Measurements from ENCODE around the gene PHACTR3.
A peak's percentile ranks its signal among the peaks of the same experiment; 100 is the strongest.

Gene PHACTR3

DNA sequence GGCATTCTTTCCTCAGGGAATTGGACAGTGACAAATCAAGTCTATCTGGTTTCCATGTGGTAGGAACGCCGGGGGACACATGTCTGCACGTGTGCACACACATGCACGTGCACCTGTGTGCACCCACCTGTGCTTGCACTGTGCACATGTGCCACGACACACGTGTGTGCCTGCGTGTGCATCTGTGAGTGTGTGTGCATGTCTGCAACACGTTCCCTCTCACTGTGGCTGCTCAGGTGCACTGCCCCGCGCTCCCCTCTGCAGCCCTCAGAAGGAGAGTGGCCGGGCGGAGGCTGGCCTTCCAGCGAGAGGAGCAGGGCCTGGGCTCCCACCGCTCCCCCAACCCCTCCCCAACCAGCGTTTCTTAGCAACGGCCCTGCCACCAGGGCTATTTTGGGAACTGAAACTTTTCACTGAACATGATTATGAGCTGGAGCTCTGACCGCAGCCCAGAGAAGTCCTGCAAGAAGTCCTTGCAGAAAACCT lies 147.8 kb downstream of the PHACTR3 start:
- TF ChIP-seq, protein P1, sequence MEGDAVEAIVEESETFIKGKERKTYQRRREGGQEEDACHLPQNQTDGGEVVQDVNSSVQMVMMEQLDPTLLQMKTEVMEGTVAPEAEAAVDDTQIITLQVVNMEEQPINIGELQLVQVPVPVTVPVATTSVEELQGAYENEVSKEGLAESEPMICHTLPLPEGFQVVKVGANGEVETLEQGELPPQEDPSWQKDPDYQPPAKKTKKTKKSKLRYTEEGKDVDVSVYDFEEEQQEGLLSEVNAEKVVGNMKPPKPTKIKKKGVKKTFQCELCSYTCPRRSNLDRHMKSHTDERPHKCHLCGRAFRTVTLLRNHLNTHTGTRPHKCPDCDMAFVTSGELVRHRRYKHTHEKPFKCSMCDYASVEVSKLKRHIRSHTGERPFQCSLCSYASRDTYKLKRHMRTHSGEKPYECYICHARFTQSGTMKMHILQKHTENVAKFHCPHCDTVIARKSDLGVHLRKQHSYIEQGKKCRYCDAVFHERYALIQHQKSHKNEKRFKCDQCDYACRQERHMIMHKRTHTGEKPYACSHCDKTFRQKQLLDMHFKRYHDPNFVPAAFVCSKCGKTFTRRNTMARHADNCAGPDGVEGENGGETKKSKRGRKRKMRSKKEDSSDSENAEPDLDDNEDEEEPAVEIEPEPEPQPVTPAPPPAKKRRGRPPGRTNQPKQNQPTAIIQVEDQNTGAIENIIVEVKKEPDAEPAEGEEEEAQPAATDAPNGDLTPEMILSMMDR (IDR thresholded peaks at IDR 0.05; ENCODE audit: extremely low read depth, insufficient read depth, missing control alignments): no peak
- in situ Hi-C loops (cut with MboI; ENCODE audit: low pct_unique_long_range_greater_than_20kb, low sequenced_read_pairs, unreplicated experiment): no loop called here
- peak; percentile 77 for DNase-seq (ENCODE audit: low spot score)

- DNase-seq (ENCODE audit: low spot score): peak; percentile 59
- in situ Hi-C loops (cut with MboI; ENCODE audit: low pct_unique_long_range_greater_than_20kb, low sequenced_read_pairs, unreplicated experiment): no loop called here
Observed at GRCh38 chr20:59752704-59753460, 148.5 kb downstream of the PHACTR3 start.

GRCh38 chr20:59753836-59754235 lies 149.5 kb downstream of the PHACTR3 start:
- in situ Hi-C loops (cut with MboI; ENCODE audit: low pct_unique_long_range_greater_than_20kb, low sequenced_read_pairs, unreplicated experiment): no loop called here
- no peak for DNase-seq (ENCODE audit: low spot score)
- TF ChIP-seq, protein P1 (IDR thresholded peaks at IDR 0.05; ENCODE audit: extremely low read depth, insufficient read depth, missing control alignments): no peak

More at GRCh38 chr20:59752704-59753460, 148.5 kb downstream of the PHACTR3 start:
- TF ChIP-seq, protein P1 (IDR thresholded peaks at IDR 0.05; ENCODE audit: extremely low read depth, insufficient read depth, missing control alignments): no peak

DNA sequence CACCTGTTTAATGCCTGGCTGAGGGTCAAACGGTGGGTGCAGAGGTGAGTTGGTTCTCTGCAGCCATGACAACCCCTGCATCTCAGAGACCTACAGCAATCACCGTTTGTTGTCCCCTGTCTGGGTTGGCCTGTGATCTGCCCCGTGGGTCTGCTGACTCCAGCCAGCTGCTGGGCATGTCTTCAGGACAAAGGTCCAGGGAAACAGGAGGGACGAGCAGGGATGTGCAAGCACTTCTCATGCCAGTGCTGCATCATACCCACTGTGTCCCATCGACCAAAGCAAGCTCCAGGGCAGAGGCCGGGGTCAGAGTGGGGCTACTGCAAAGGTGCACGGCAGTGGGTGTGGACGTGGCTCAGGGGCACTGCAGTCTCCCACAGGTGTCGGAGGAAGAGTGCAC lies 150.2 kb downstream of the PHACTR3 start:
- DNase-seq (ENCODE audit: low spot score): no peak
- TF ChIP-seq, protein P1 (IDR thresholded peaks at IDR 0.05; ENCODE audit: extremely low read depth, insufficient read depth, missing control alignments): no peak
- in situ Hi-C loops (cut with MboI; ENCODE audit: low pct_unique_long_range_greater_than_20kb, low sequenced_read_pairs, unreplicated experiment): no loop called here

- in situ Hi-C loops (cut with MboI; ENCODE audit: low pct_unique_long_range_greater_than_20kb, low sequenced_read_pairs, unreplicated experiment): no loop called here
- TF ChIP-seq, protein P1 (IDR thresholded peaks at IDR 0.05; ENCODE audit: extremely low read depth, insufficient read depth, missing control alignments): no peak
- no peak for DNase-seq (ENCODE audit: low spot score)
Observed at GRCh38 chr20:59756241-59756640, 151.9 kb downstream of the PHACTR3 start.

DNA sequence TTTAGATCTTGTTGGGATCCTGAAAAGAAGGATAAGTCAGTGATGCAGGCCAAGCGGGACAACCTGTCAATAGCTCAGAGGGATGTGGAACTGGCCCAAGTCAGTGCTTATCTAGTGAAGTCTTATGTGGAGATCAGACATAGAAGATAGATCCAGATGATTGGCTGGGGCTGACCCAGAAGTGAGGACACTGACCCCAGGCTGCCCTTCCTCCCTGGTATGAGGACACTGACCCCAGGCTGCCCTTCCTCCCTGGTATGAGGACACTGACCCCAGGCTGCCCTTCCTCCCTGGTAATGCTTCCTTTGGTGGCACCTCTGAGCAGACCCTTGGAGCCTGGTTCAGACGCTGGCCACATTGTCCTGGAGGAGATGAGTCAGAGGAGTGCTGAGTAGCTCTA lies 159.7 kb downstream of the PHACTR3 start:
- TF ChIP-seq, protein P1 (IDR thresholded peaks at IDR 0.05; ENCODE audit: extremely low read depth, insufficient read depth, missing control alignments): no peak
- no peak for DNase-seq (ENCODE audit: low spot score)
- in situ Hi-C loops (cut with MboI; ENCODE audit: low pct_unique_long_range_greater_than_20kb, low sequenced_read_pairs, unreplicated experiment): no loop called here

Measured in GM13977 (cell line).